Adrenal gland (tissue), 12 donors: ENCODE results near the gene BACH1. TPM values are rescaled to one million over a fixed set of nuclear protein-coding genes. Genes with fewer than 3 reads are reported as not detected.

Experiments used
- DNase-seq, 7 donors: peaks; one replicate each; pipeline ENCODE4 v3.0.0-alpha.2; 2019 to 2020
- H3K27ac ChIP-seq, 5 donors: fragments of 200-600 bp; sonication (generic) in 4 of 5; 1 replicate in 3 of 5; 2 replicates in 2 of 5; pipeline versions ENCODE4 v1.5.1 to v1.8.0; 2016 to 2020; ENCODE audit warnings: mild to moderate bottlenecking in 1 of 5
- H3K27me3 ChIP-seq: fragments of 200-600 bp; 2 replicates; pipeline ENCODE4 v1.8.0; 2021
- H3K36me3 ChIP-seq, 2 donors: fragments of 200-600 bp; replicated peaks in 1 of 2; 1 replicate in 1 of 2; 2 replicates in 1 of 2; pipeline versions ENCODE4 v1.5.1 to v1.8.0; 2018 to 2022
- H3K4me1 ChIP-seq, 2 donors: fragments of 200-600 bp; replicated peaks in 1 of 2; 1 replicate in 1 of 2; 2 replicates in 1 of 2; pipeline versions ENCODE4 v1.5.1 to v1.8.0; 2018 to 2021
- H3K4me3 ChIP-seq, 4 donors: fragments of 200-600 bp; sonication (generic) in 3 of 4; one replicate each; pipeline ENCODE4 v1.5.1; 2016 to 2018
- H3K9me3 ChIP-seq, 3 donors: fragments of 200-600 bp; sonication (generic) in 1 of 3; replicated peaks in 1 of 3; 1 replicate in 2 of 3; 2 replicates in 1 of 3; pipeline versions ENCODE4 v1.5.1 to v1.8.0; 2016 to 2021
- CTCF ChIP-seq, 6 experiments: fragments of 450-650 bp in 4 of 6; fragments of 200-600 bp in 2 of 6; sonication (generic) in 1 of 6; IDR thresholded peaks; 1 replicate in 5 of 6; 2 replicates in 1 of 6; pipeline versions ENCODE4 v1.5.1 to v1.8.0; 2016 to 2021; ENCODE audit warnings: antibody characterized with exemption in 6 of 6, mild to moderate bottlenecking in 2 of 6, moderate library complexity in 1 of 6
- POLR2A ChIP-seq, 2 donors: fragments of 450-650 bp; IDR thresholded peaks; one replicate each; pipeline ENCODE4 v1.6.1; 2017; ENCODE audit warnings: antibody characterized with exemption in 2 of 2, mild to moderate bottlenecking in 2 of 2, moderate library complexity in 1 of 2
- WGBS, 4 donors: extraction: QIAGEN DNeasy Blood & Tissue Kit in 2 of 4; methylation state at CpG; one replicate each; pipeline versions ENCODE4 v1.1.5 to v1.1.7; 2013 to 2017; 5-methylcytosine and 5-hydroxymethylcytosine counted together
- intact Hi-C, 2 donors: fragments of 100-400 bp; cut with DNase I; formaldehyde crosslinking; loops; one replicate each; pipeline versions ENCODE4 v1.14.1 to v1.15.0; 2022 to 2023
- polyA plus RNA-seq, 3 donors: library from polyadenylated mRNA; stranded (reverse); fragments of 200-250 nt in 2 of 3; fragments of 350-450 nt in 1 of 3; fragmentation: Illumina TruSeq in 1 of 3; extraction: RNeasy Lipid Tissue Mini Kit (QIAGEN cat#74804) in 1 of 3; gene quantifications; one replicate each; pipeline ENCODE4 v1.2.3, GENCODE V29; 2013 to 2014
- total RNA-seq, 9 donors: library from RNA; depleted of rRNA in 4 of 9; stranded (reverse); fragments of >200 nt in 4 of 9; fragments of 120-200 nt in 1 of 9; fragmentation: NEBNext Ultra II Directional in 1 of 9; extraction: Animal tissue kit (Norgen Biotek cat#: 25700) in 1 of 9; gene quantifications; one replicate each; pipeline versions ENCODE4 v1.1.0 to v1.2.4, GENCODE V29; 2013 to 2023
- donor health status: healthy with polysubstance abuse.
- donor health status: Bipolar disorder and iron deficiency.
- donor health status: DM: yes; HTN: yes; CAD: no.
- donor health status: DM: no; HTN: no; CAD: no.
- donor health status: DM: no; HTN: no; CAD: no.
- donor health status: DM: yes; HTN: yes; CAD: no.

The BACH1 gene
- total and polyA plus RNA-seq, 12 donors = 5.1 to 61.2 (median 38.6) TPM

- intact Hi-C loops = loop anchor here (5.0 to 10.0 kb wide), 3 partner anchors 210 to 287 kb away; no protein-coding TSS in a partner anchor
- WGBS, 4 donors = 43 to 53% (median 44%) methylated on average over 9 to 11 of the region's 11 CpGs
- no peaks in the 10 kb centered on the region for H3K27me3 ChIP-seq
- TF ChIP-seq CTCF (IDR thresholded peaks at IDR 0.05) (peak; percentile 71 to 89 (median 83)), POLR2A (IDR thresholded peaks at IDR 0.05) (no peak)
- no peaks in the 10 kb centered on the region for H3K4me1 ChIP-seq
- DNase-seq = peak; percentile 25 to 76 (median 70)
- H3K36me3 ChIP-seq = no peaks in the 10 kb centered on the region
- no peak overlapping the region for H3K4me3 ChIP-seq
- no peak overlapping the region for H3K27ac ChIP-seq
- no peaks in the 10 kb centered on the region for H3K9me3 ChIP-seq
Measured at GRCh38 chr21:29372063-29372802, 73.5 kb downstream of the BACH1 start.

- no peak overlapping the region for H3K27ac ChIP-seq
- no peaks in the 10 kb centered on the region for H3K9me3 ChIP-seq
- no peak overlapping the region for H3K4me3 ChIP-seq
- H3K36me3 ChIP-seq = no peaks in the 10 kb centered on the region
- H3K27me3 ChIP-seq = no peaks in the 10 kb centered on the region
- DNase-seq = no peak
- 100% methylated on average over 1 of the region's 1 CpG for WGBS, 4 donors
- intact Hi-C loops = loop anchor here (5.0 to 10.0 kb wide), 3 partner anchors 212 to 290 kb away; no protein-coding TSS in a partner anchor
- no peaks in the 10 kb centered on the region for H3K4me1 ChIP-seq
- TF ChIP-seq POLR2A (IDR thresholded peaks at IDR 0.05) (no peak), CTCF (IDR thresholded peaks at IDR 0.05) (no peak)
Measured at GRCh38 chr21:29374481-29374880, 75.8 kb downstream of the BACH1 start.

GRCh38 chr21:29376556-29376955 is 77.8 kb downstream of the BACH1 start:
- no peaks in the 10 kb centered on the region for H3K36me3 ChIP-seq
- intact Hi-C loops = loop anchor here in 1 of 2 donors (10.0 kb wide), 1 partner anchor 292 kb away; no protein-coding TSS in a partner anchor

More at GRCh38 chr21:29376556-29376955, 77.8 kb downstream of the BACH1 start:
- 69 to 84% (median 79%) methylated on average over 3 of the region's 3 CpGs for WGBS, 4 donors
- H3K4me3 ChIP-seq = no peak overlapping the region
- no peaks in the 10 kb centered on the region for H3K27me3 ChIP-seq
- no peaks in the 10 kb centered on the region for H3K9me3 ChIP-seq
- no peak overlapping the region for H3K27ac ChIP-seq
- TF ChIP-seq CTCF (IDR thresholded peaks at IDR 0.05) = peak in 3 of 6 experiments; percentile 18 to 32 (median 23)
- TF ChIP-seq POLR2A (IDR thresholded peaks at IDR 0.05) = no peak
- H3K4me1 ChIP-seq = no peaks in the 10 kb centered on the region
- peak in 5 of 7 donors; percentile 23 to 58 (median 36) for DNase-seq
